ENCODE data around the gene SSBP3. TPM values are rescaled to one million over a fixed set of nuclear protein-coding genes. Genes with fewer than 3 reads are reported as not detected.
"Not testable (repeated sequence)": the region's sequence is repeated elsewhere in the genome, so short reads cannot be mapped to it uniquely, and the experiment has no call there.

The SSBP3 gene
- polyA plus RNA-seq, 4 donors: 24.2 to 41.9 (median 32.2) TPM

- FAIRE-seq (no peak), DNase-seq (no peak)
- H3K4me3 ChIP-seq (ENCODE audit: low read depth in 1 of 3, low read length in 3 of 3): no peak overlapping the region
- peaks cover 0 to 10% (median 5%) of the 10 kb centered on the region in 3 donors for H3K4me1 ChIP-seq (ENCODE audit: control insufficient read depth in 3 of 3, insufficient read depth in 2 of 3, low read depth in 1 of 3, low read length in 2 of 3)
- no peaks in the 10 kb centered on the region for H3K9me3 ChIP-seq (ENCODE audit: control insufficient read depth in 2 of 2, insufficient read depth in 1 of 2, low read depth in 1 of 2, low read length in 1 of 2)
- no peak overlapping the region for H3K27ac ChIP-seq (ENCODE audit: low read depth in 1 of 3, low read length in 2 of 3)
- 83 to 98% (median 91%) methylated on average over 4 of the region's 4 CpGs for WGBS, 3 donors
- H3K27me3 ChIP-seq (ENCODE audit: control insufficient read depth in 3 of 3, insufficient read depth in 3 of 3, low read length in 3 of 3): no peaks in the 10 kb centered on the region
- peaks cover 9 to 77% (median 17%) of the 10 kb centered on the region in 3 donors for H3K36me3 ChIP-seq (ENCODE audit: control insufficient read depth in 3 of 3, insufficient read depth in 2 of 3, low read depth in 1 of 3, low read length in 3 of 3)
These were observed 12.1 kb downstream of the SSBP3 start for GRCh38 chr1:54394104-54394503.

GRCh38 chr1:54392401-54392800, 13.8 kb downstream of the SSBP3 start:
- Histone ChIP-seq H3K27me3 (ENCODE audit: control insufficient read depth in 3 of 3, insufficient read depth in 3 of 3, low read length in 3 of 3) (no peaks in the 10 kb centered on the region), H3K4me3 (ENCODE audit: low read depth in 1 of 3, low read length in 3 of 3) (no peak overlapping the region), H3K36me3 (ENCODE audit: control insufficient read depth in 3 of 3, insufficient read depth in 2 of 3, low read depth in 1 of 3, low read length in 3 of 3) (peaks cover 4 to 66% (median 11%) of the 10 kb centered on the region in 3 donors), H3K9me3 (ENCODE audit: control insufficient read depth in 2 of 2, insufficient read depth in 1 of 2, low read depth in 1 of 2, low read length in 1 of 2) (no peaks in the 10 kb centered on the region), H3K4me1 (ENCODE audit: control insufficient read depth in 3 of 3, insufficient read depth in 2 of 3, low read depth in 1 of 3, low read length in 2 of 3) (peaks cover 0 to 7% (median 6%) of the 10 kb centered on the region in 3 donors), H3K27ac (ENCODE audit: low read depth in 1 of 3, low read length in 2 of 3) (no peak overlapping the region)
- 63 to 74% (median 72%) methylated on average over 3 of the region's 3 CpGs for WGBS, 3 donors
- FAIRE-seq (no peak), DNase-seq (no peak)

DNA sequence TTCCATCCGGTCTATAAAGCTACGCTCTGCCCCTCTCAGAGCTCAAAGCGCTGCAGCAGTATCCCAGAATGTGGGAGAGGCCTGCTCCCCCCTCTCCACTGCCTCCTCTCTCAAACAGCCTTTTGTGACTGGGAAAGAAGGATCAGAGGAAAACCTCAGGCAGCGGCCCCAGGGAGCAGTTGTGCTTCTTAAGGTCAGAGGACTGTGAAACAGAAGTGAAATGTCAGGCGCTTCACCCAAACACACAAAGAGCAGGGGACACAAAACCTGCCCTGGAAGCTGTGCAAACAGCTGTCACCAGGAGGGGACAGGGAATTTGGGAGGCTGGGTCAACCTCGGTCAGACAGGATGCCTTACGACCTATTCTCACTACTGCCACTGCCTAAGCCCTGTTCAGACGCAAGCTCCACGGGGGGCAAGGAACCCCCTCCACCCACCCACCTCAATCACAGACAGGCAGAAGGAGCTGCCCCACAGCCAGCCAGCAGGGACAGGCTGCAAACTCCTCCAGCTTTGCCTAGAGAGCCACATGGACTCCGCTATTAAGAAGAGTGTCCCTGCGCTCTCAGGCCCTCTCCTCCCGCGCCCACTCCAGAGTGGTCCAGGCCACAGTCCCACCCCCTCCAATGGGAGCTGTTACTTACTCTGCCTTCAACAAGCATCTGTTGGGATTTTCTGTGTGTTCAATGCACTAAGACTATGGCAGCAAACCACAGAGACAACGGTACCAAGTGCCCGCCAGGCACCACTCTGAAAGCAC, 14.6 kb downstream of the SSBP3 start:
- no peak for FAIRE-seq
- WGBS, 3 donors: 85 to 92% (median 91%) methylated on average over 15 of the region's 15 CpGs
- H3K27ac ChIP-seq (ENCODE audit: low read depth in 1 of 3, low read length in 2 of 3): no peak overlapping the region
- no peaks in the 10 kb centered on the region for H3K27me3 ChIP-seq (ENCODE audit: control insufficient read depth in 3 of 3, insufficient read depth in 3 of 3, low read length in 3 of 3)
- H3K4me3 ChIP-seq (ENCODE audit: low read depth in 1 of 3, low read length in 3 of 3): no peak overlapping the region
- no peaks in the 10 kb centered on the region for H3K9me3 ChIP-seq (ENCODE audit: control insufficient read depth in 2 of 2, insufficient read depth in 1 of 2, low read depth in 1 of 2, low read length in 1 of 2)
- H3K4me1 ChIP-seq (ENCODE audit: control insufficient read depth in 3 of 3, insufficient read depth in 2 of 3, low read depth in 1 of 3, low read length in 2 of 3): peaks cover 0 to 2% (median 0%) of the 10 kb centered on the region in 3 donors
- peaks cover 2 to 63% (median 11%) of the 10 kb centered on the region in 3 donors for H3K36me3 ChIP-seq (ENCODE audit: control insufficient read depth in 3 of 3, insufficient read depth in 2 of 3, low read depth in 1 of 3, low read length in 3 of 3)
- no peak for DNase-seq

DNA sequence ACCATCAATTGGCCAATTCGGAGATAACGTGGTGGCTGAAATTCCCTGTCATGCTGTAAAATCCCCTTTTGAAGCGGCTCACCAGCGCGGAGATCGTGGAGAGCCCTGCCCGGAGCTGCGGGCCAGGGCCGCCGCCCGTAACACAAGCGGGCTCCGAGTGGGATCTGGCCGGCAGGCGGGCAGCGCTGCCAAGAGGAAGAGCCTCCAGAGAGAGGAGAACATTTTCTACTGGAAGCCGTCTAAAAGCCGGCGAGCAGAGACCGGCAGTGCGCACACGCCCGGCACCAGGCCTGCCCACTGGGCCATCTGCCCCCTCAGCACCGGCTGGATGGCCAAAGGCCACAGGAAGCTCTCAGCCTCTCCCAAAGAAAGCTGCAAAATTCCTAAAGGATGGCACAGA, 15.5 kb downstream of the SSBP3 start:
- Histone ChIP-seq H3K36me3 (ENCODE audit: control insufficient read depth in 3 of 3, insufficient read depth in 2 of 3, low read depth in 1 of 3, low read length in 3 of 3) (peaks cover 4 to 62% (median 11%) of the 10 kb centered on the region in 3 donors), H3K9me3 (ENCODE audit: control insufficient read depth in 2 of 2, insufficient read depth in 1 of 2, low read depth in 1 of 2, low read length in 1 of 2) (no peaks in the 10 kb centered on the region), H3K4me3 (ENCODE audit: low read depth in 1 of 3, low read length in 3 of 3) (no peak overlapping the region), H3K27ac (ENCODE audit: low read depth in 1 of 3, low read length in 2 of 3) (no peak overlapping the region), H3K4me1 (ENCODE audit: control insufficient read depth in 3 of 3, insufficient read depth in 2 of 3, low read depth in 1 of 3, low read length in 2 of 3) (peaks cover 0 to 2% (median 1%) of the 10 kb centered on the region in 3 donors), H3K27me3 (ENCODE audit: control insufficient read depth in 3 of 3, insufficient read depth in 3 of 3, low read length in 3 of 3) (no peaks in the 10 kb centered on the region)
- no peak for FAIRE-seq
- WGBS, 3 donors: 87 to 91% (median 91%) methylated on average over 23 to 24 of the region's 24 CpGs
- no peak for DNase-seq

DNA sequence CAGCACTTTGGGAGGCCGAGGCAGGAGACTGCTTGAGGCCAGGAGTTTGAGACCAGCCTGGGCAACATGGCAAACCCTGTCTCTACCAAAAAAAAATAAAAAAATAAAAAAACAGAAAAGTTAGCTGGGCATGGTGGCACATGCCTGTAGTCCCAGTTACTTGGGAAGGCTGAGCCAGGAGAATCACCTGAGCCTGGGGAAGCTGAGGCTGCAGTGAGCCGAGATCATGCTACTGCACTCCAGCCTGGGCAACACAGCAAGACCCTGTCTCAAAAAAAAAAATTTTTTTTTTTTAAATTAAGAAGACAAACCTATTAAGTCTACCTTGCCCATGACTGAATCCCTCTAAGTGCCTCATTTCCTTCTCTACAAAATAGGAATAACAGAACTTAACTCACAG, 16.6 kb downstream of the SSBP3 start:
- H3K4me3 ChIP-seq (ENCODE audit: low read depth in 1 of 3, low read length in 3 of 3); H3K27ac ChIP-seq (ENCODE audit: low read depth in 1 of 3, low read length in 2 of 3); H3K9me3 ChIP-seq (ENCODE audit: control insufficient read depth in 2 of 2, insufficient read depth in 1 of 2, low read depth in 1 of 2, low read length in 1 of 2); H3K27me3 ChIP-seq (ENCODE audit: control insufficient read depth in 3 of 3, insufficient read depth in 3 of 3, low read length in 3 of 3); DNase-seq; FAIRE-seq: not testable (repeated sequence)
- WGBS, 3 donors: 93 to 100% (median 96%) methylated on average over 2 of the region's 2 CpGs
- H3K36me3 ChIP-seq (ENCODE audit: control insufficient read depth in 3 of 3, insufficient read depth in 2 of 3, low read depth in 1 of 3, low read length in 3 of 3): peaks cover 4 to 58% (median 8%) of the 10 kb centered on the region in 3 donors
- H3K4me1 ChIP-seq (ENCODE audit: control insufficient read depth in 3 of 3, insufficient read depth in 2 of 3, low read depth in 1 of 3, low read length in 2 of 3): peaks cover 0 to 12% (median 11%) of the 10 kb centered on the region in 3 donors

DNA sequence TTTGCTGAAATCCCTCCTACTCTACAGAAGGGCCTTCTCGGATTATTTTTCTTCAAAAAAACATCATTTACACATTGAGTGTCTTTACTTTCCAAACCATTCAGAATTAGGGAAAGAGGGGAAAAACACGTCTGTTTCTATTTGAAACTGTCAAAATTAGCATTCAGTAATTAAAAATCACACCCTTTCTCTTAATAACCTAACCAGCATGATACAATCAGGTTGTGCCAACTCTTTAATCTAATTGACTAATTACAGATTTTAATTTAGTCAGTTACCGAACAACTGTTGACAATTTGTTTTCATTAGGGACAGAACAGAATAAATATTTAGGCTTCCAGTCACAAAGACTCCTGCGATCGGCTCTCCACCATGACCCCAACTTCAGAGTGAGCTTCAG, 18.8 kb downstream of the SSBP3 start:
- DNase-seq (no peak), FAIRE-seq (no peak)
- H3K27me3 ChIP-seq (ENCODE audit: control insufficient read depth in 3 of 3, insufficient read depth in 3 of 3, low read length in 3 of 3): no peaks in the 10 kb centered on the region
- H3K36me3 ChIP-seq (ENCODE audit: control insufficient read depth in 3 of 3, insufficient read depth in 2 of 3, low read depth in 1 of 3, low read length in 3 of 3): peaks cover 4 to 46% (median 5%) of the 10 kb centered on the region in 3 donors
- H3K9me3 ChIP-seq (ENCODE audit: control insufficient read depth in 2 of 2, insufficient read depth in 1 of 2, low read depth in 1 of 2, low read length in 1 of 2): no peaks in the 10 kb centered on the region
- 70 to 95% (median 89%) methylated on average over 5 of the region's 5 CpGs for WGBS, 3 donors
- no peak overlapping the region for H3K27ac ChIP-seq (ENCODE audit: low read depth in 1 of 3, low read length in 2 of 3)
- H3K4me3 ChIP-seq (ENCODE audit: low read depth in 1 of 3, low read length in 3 of 3): no peak overlapping the region
- peaks cover 0 to 17% (median 15%) of the 10 kb centered on the region in 3 donors for H3K4me1 ChIP-seq (ENCODE audit: control insufficient read depth in 3 of 3, insufficient read depth in 2 of 3, low read depth in 1 of 3, low read length in 2 of 3)

GRCh38 chr1:54385727-54386022, 20.5 kb downstream of the SSBP3 start:
- WGBS, 3 donors: 83 to 98% (median 95%) methylated on average over 3 of the region's 3 CpGs
- H3K36me3 ChIP-seq (ENCODE audit: control insufficient read depth in 3 of 3, insufficient read depth in 2 of 3, low read depth in 1 of 3, low read length in 3 of 3): peaks cover 0 to 38% (median 4%) of the 10 kb centered on the region in 3 donors
- H3K4me3 ChIP-seq (ENCODE audit: low read depth in 1 of 3, low read length in 3 of 3): no peak overlapping the region
- H3K9me3 ChIP-seq (ENCODE audit: control insufficient read depth in 2 of 2, insufficient read depth in 1 of 2, low read depth in 1 of 2, low read length in 1 of 2): no peaks in the 10 kb centered on the region
- peaks cover 0 to 17% (median 15%) of the 10 kb centered on the region in 3 donors for H3K4me1 ChIP-seq (ENCODE audit: control insufficient read depth in 3 of 3, insufficient read depth in 2 of 3, low read depth in 1 of 3, low read length in 2 of 3)
- no peak overlapping the region for H3K27ac ChIP-seq (ENCODE audit: low read depth in 1 of 3, low read length in 2 of 3)
- no peaks in the 10 kb centered on the region for H3K27me3 ChIP-seq (ENCODE audit: control insufficient read depth in 3 of 3, insufficient read depth in 3 of 3, low read length in 3 of 3)
- FAIRE-seq (no peak), DNase-seq (no peak)

- WGBS, 3 donors: 41 to 62% (median 61%) methylated on average over 7 of the region's 7 CpGs
- H3K4me1 ChIP-seq (ENCODE audit: control insufficient read depth in 3 of 3, insufficient read depth in 2 of 3, low read depth in 1 of 3, low read length in 2 of 3): peaks cover 0 to 17% (median 15%) of the 10 kb centered on the region in 3 donors
- no peak overlapping the region for H3K4me3 ChIP-seq (ENCODE audit: low read depth in 1 of 3, low read length in 3 of 3)
- H3K9me3 ChIP-seq (ENCODE audit: control insufficient read depth in 2 of 2, insufficient read depth in 1 of 2, low read depth in 1 of 2, low read length in 1 of 2): no peaks in the 10 kb centered on the region
- peaks cover 0 to 41% (median 4%) of the 10 kb centered on the region in 3 donors for H3K36me3 ChIP-seq (ENCODE audit: control insufficient read depth in 3 of 3, insufficient read depth in 2 of 3, low read depth in 1 of 3, low read length in 3 of 3)
- peak overlapping the region in 2 of 3 donors; percentile 9 to 80 for H3K27ac ChIP-seq (ENCODE audit: low read depth in 1 of 3, low read length in 2 of 3)
- FAIRE-seq: no peak
- H3K27me3 ChIP-seq (ENCODE audit: control insufficient read depth in 3 of 3, insufficient read depth in 3 of 3, low read length in 3 of 3): no peaks in the 10 kb centered on the region
- DNase-seq: no peak
These were observed 21.1 kb downstream of the SSBP3 start for GRCh38 chr1:54384918-54385726.
